ENCODE results near the gene BMP7.

- TF ChIP-seq EZH2 (IDR thresholded peaks at IDR 0.05; ENCODE audit: insufficient read depth, poor library complexity, severe bottlenecking) (no peak), EZH2phosphoT487 (IDR thresholded peaks at IDR 0.05; ENCODE audit: insufficient read depth, low read depth) (no peak)
These were observed 84.8 kb downstream of the BMP7 start for GRCh38 chr20:57181639-57182038.
